HS-27A (cell line): ENCODE results near the gene HES3.

Experiments
- DNase-seq: peaks from one replicate; pipeline ENCODE4 v3.0.0-alpha.2; 2012; ENCODE audit warnings: low read depth, missing footprints

Gene HES3

DNA sequence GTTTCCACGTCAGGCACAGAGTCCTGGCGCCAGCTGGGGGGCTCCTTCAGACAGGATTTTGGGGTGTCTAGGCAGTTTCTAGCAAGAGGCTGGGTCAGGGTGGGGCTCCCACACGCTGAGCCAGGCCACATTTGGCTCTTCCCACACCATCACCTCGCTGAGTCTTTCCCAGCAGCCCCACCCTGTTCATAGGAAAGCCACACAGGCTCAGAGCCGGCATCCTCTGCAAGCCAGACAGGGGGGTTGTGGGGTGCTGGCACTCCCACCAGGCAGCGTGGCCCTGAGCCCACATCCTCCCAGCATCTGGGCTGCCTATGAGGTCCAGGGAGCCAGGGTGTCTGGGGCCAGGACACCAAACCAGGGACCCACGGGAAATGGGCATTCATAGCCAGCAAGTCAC, 19.7 kb downstream of the HES3 start:
- no peak for DNase-seq

DNA sequence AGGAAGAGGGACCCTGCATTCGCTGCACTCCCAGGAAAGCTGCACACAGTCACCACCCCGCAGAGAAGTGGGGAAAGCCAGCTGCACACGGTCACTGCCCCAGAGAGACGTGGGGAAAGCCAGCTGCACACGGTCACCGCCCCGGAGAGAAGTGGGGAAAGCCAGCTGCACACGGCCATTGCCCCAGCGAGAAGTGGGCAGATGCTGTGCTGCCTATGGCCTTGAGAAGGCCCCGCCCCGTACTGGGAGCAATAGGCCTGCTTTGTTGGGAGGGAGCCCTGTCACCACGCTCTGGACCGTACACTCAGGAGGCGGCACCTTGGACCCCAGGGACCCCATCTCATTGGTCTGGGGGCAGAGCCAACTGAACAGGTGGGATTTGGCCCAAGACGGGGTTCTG, 21.2 kb downstream of the HES3 start:
- no peak for DNase-seq

GRCh38 chr1:6266641-6267040, 22.7 kb downstream of the HES3 start:
- DNase-seq, result no peak

DNA sequence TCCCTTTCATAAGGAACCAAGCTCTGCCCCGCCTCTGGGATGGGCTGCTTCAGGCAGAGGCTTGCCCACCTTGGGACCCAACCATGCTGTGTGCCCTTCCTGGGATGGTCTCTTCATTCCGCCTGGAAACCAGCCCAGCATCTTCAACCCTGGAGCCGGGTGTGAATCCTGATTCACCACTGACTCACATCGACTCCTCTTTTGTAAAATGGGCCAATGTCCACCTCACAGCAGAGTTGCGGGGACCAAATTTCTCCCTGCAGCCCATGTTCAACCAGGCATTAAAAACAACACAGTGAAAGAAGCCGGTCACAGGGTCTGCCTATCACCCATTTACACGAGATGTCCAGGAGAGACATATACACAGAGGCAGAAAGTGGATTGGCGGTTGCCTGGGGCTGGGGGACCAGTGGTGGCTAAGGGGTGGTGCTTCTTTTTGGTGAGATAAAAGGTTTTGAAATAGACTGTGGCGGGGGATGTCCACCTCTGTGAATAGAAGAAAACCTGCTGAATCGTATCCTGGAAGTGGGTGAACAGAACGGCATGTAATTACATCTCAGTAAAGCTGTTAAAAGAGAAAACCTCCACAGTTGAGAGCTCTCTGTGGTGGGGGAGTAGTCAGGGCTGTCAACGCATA, 23.8 kb downstream of the HES3 start:
- no peak for DNase-seq

- DNase-seq, result no peak
These were observed 24.4 kb downstream of the HES3 start for GRCh38 chr1:6268415-6268814.

DNA sequence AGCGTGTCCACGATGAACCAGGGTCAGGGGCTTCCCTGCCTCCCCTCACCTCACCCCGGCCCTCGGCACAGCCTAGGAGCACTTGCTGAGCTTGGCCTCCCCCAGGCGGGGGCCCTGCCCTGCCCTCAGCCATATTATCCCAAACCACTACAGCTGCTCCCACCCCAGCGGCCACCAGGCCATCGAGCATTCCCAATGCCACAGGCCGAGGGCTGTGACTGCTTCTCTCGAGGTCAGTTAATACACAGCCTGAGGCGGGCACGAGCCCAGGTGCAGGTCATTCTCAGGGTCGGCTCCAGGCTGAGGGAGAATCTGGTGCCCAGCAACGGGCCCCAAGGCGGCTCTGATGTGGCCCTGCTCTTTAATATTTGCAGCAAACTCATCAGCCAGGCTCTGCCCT, 25.3 kb downstream of the HES3 start:
- DNase-seq, result no peak

GRCh38 chr1:6269720-6270400, 25.9 kb downstream of the HES3 start:
- no peak for DNase-seq

GRCh38 chr1:6270401-6270800, 26.4 kb downstream of the HES3 start:
- DNase-seq, result no peak

- DNase-seq, result no peak
These were observed 27.0 kb downstream of the HES3 start for GRCh38 chr1:6271006-6271405.

- no peak for DNase-seq
These were observed 27.6 kb downstream of the HES3 start for GRCh38 chr1:6271554-6271953.

GRCh38 chr1:6272452-6272851, 28.5 kb downstream of the HES3 start:
- no peak for DNase-seq

DNA sequence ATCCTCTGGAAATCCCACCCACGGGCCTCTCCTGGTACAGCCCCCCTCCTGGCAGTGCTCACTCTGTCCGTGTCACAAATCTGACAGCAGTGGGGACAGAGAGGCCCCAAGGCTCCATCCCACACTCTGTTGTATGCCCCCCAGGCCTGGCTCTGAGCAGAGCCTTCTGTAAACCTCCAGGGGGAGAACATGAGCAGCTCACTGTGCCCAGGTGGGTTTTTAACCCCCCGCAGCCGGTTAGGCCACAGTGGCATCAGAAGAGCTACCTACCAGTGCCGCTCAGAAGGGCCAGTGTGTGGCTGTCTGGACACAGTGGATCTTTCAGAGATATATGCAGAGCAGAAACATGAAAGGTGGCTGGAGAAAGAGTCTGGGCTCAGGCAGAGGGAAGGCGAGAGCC, 28.9 kb downstream of the HES3 start:
- DNase-seq, result no peak

DNA sequence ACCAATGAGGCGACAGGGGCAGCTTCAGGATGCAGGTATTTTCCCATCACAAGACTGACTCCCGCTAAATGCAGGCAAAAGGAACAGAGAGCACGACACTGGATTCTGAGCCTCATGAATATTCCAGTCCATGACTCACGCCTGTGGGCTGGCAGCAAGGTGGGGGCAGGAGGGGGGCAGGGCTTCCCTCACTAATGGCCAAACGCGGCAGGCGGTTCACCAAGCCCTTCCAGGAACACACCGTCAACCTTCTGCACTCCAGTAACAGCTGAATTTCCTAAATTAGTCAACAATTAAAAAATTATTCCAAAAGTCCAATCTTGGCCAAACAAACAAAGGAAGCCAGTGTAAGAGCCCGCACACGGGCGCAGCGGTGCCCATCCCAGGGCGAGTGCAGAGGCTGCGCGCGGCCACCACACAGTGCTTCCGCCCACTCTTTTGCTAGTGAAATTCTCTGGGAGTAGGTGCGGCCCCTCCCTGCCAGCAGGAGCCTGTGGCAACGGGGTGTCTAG, 29.5 kb downstream of the HES3 start:
- no peak for DNase-seq

- DNase-seq, result no peak
These were observed 30.1 kb downstream of the HES3 start for GRCh38 chr1:6274102-6274501.

- DNase-seq, result no peak
These were observed 30.7 kb downstream of the HES3 start for GRCh38 chr1:6274622-6275139.

DNA sequence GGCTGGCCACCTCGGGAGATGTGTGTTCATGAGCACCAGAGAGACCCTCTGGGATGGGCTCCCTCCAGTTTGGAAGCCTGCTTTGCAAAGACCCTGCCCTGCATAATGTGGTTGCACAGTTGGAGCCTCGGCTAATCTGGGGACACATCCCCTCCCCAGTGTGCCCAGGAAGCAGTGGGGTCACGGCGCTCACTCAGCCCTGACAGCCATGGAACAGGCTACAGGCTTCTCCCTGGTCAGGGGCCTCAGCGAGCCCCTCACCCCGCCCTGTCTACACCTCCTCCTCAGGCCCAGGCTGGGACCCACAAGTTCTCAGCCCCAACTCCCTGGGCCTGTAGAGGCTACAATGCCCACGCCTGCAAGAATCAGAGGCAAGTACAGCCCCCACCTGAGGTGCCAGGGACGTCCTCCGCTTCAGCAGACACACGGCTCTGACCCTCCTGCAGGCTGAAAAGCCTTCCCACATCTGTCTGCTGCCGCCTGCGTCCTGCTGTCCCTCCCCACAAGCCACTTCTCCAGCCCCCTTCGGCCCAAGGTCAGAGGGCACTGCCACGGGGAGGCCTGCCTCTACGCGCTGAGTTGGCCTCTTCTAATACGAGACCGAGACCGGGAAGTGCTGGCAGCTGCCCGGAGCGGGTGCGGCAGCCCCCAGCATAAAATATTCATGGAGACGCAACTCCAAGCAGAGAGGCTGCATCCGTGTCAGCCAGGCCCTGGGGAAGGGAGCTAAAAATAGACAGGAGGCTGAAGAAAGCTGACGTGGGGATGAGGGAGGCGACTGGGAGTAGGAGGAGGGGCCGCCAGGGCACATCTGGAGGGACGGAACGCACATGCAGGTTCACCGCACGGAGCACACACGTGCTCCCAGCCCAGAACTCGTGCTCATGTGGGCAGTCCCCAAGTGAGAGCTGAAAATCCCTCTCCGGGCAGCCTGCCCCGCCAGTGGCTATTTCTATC, 32.1 kb downstream of the HES3 start:
- no peak for DNase-seq

GRCh38 chr1:6276811-6277555, 33.0 kb downstream of the HES3 start:
- DNase-seq, result no peak

DNA sequence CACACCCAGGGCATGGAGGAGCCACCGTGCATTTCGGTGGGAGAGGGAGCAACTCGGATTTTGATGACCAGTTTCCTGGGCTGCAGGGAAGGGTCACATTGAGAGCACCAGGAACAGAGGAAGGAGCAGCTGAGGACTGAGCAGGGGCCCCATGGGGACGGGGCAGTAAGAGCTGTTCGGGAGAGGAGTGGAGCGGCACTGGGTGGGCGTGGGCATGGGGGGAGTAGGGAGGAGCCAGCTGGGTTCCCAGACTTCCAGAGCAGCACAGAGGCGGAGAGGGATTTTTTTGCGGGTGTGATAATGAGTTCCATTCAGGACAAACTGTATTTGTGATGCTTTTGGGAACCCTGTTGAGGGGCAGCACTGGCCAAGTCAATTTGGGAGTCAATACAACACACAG, 34.3 kb downstream of the HES3 start:
- no peak for DNase-seq

- DNase-seq, result no peak
These were observed 35.1 kb downstream of the HES3 start for GRCh38 chr1:6279066-6279465.

- no peak for DNase-seq
These were observed 35.8 kb downstream of the HES3 start for GRCh38 chr1:6279613-6280383.
